Stomach (tissue), 9 donors: ENCODE measurements around the gene PRR33. TPM values are rescaled to one million over a fixed set of nuclear protein-coding genes. Genes with fewer than 3 reads are reported as not detected.

Experiments
- DNase-seq, 2 donors: peaks; one replicate each; pipeline versions ENCODE4 v3.0.0 to v3.0.0-alpha.2; 2013 to 2019
- H3K27ac ChIP-seq, 5 donors: fragments of 200-600 bp in 4 of 5; sonication (generic) in 4 of 5; one replicate each; pipeline ENCODE4 v1.5.1; 2013 to 2019; ENCODE audit warnings: mild to moderate bottlenecking in 1 of 5, moderate library complexity in 1 of 5
- H3K27me3 ChIP-seq, 3 donors: fragments of 200-600 bp; sonication (generic); one replicate each; pipeline ENCODE4 v1.5.1; 2017 to 2019; ENCODE audit warnings: mixed run types in 1 of 3
- H3K36me3 ChIP-seq, 4 donors: fragments of 200-600 bp; sonication (generic); 1 replicate in 3 of 4; 2 replicates in 1 of 4; pipeline ENCODE4 v1.5.1; 2016 to 2019
- H3K4me1 ChIP-seq, 4 donors: fragments of 200-600 bp; sonication (generic); one replicate each; pipeline ENCODE4 v1.5.1; 2016 to 2019
- H3K4me3 ChIP-seq, 4 donors: fragments of 200-600 bp; sonication (generic) in 3 of 4; one replicate each; pipeline ENCODE4 v1.5.1; 2016 to 2019; ENCODE audit warnings: mild to moderate bottlenecking in 1 of 4
- H3K9me3 ChIP-seq, 4 donors: fragments of 200-600 bp; sonication (generic); one replicate each; pipeline ENCODE4 v1.5.1; 2016 to 2019
- CTCF ChIP-seq, 7 experiments: fragments of 450-650 bp in 4 of 7; fragments of 200-600 bp in 3 of 7; sonication (generic) in 3 of 7; IDR thresholded peaks; one replicate each; pipeline ENCODE4 v1.5.1; 2016 to 2019; ENCODE audit warnings: antibody characterized with exemption in 7 of 7, control low read depth in 2 of 7, mild to moderate bottlenecking in 1 of 7
- EP300 ChIP-seq: sonication (generic); formaldehyde crosslinking; IDR thresholded peaks from one replicate; pipeline ENCODE4 v1.6.1; 2017; ENCODE audit warnings: antibody characterized with exemption
- POLR2A ChIP-seq, 4 donors: fragments of 450-650 bp; IDR thresholded peaks; one replicate each; pipeline ENCODE4 v1.6.1; 2016; ENCODE audit warnings: antibody characterized with exemption in 4 of 4, control low read depth in 2 of 4, mild to moderate bottlenecking in 1 of 4, moderate library complexity in 1 of 4
- POLR2AphosphoS5 ChIP-seq, 3 donors: sonication (generic); formaldehyde crosslinking; IDR thresholded peaks; one replicate each; pipeline ENCODE4 v1.6.1; 2016; ENCODE audit warnings: antibody characterized with exemption in 3 of 3
- WGBS, 5 donors: extraction: QIAGEN DNeasy Blood & Tissue Kit in 3 of 5; methylation state at CpG; one replicate each; pipeline versions ENCODE4 v1.1.5 to v1.1.7; 2013 to 2018; 5-methylcytosine and 5-hydroxymethylcytosine counted together
- intact Hi-C: fragments of 100-400 bp; cut with DNase I; formaldehyde crosslinking; loops from one replicate; pipeline ENCODE4 v1.15.1; 2023; ENCODE audit warnings: low total_unique reads
- polyA plus RNA-seq, 3 donors: library from polyadenylated mRNA; stranded (reverse); fragments of 200-250 nt; gene quantifications; one replicate each; pipeline ENCODE4 v1.2.3, GENCODE V29; 2013
- total RNA-seq, 5 donors: library from RNA; depleted of rRNA; stranded (reverse); fragments of >200 nt; gene quantifications; one replicate each; pipeline versions ENCODE4 v1.1.0 to v1.2.3, GENCODE V29; 2014 to 2016
- donor health status: healthy with polysubstance abuse.
- donor health status: Bipolar disorder and iron deficiency.
- donor health status: healthy.

PRR33 gene
- total and polyA plus RNA-seq, 8 donors: 0.03 TPM; not detected in 7

GRCh38 chr11:1854949-1855885, 36.5 kb downstream of the PRR33 start:
- H3K36me3 ChIP-seq: no peaks in the 10 kb centered on the region
- TF ChIP-seq POLR2A (IDR thresholded peaks at IDR 0.05) (no peak), EP300 (no peak), CTCF (IDR thresholded peaks at IDR 0.05) (no peak), POLR2AphosphoS5 (IDR thresholded peaks at IDR 0.05) (no peak)
- WGBS, 5 donors: 68 to 78% (median 72%) methylated on average over 13 to 26 of the region's 26 CpGs
- intact Hi-C loops: no loop called here
- no peaks in the 10 kb centered on the region for H3K9me3 ChIP-seq
- peak overlapping the region in 1 of 5 donors; percentile 22 for H3K27ac ChIP-seq
- H3K4me1 ChIP-seq: peaks cover 0 to 54% (median 9%) of the 10 kb centered on the region in 4 donors
- H3K4me3 ChIP-seq: peak overlapping the region; percentile 19 to 45 (median 39)
- no peaks in the 10 kb centered on the region for H3K27me3 ChIP-seq
- no peak for DNase-seq

GRCh38 chr11:1854132-1854948, 37.4 kb downstream of the PRR33 start:
- H3K27ac ChIP-seq: peak overlapping the region in 2 of 5 donors; percentile 79 to 80
- H3K36me3 ChIP-seq: no peaks in the 10 kb centered on the region
- H3K4me3 ChIP-seq: peak overlapping the region; percentile 25 to 45 (median 39)
- no peaks in the 10 kb centered on the region for H3K9me3 ChIP-seq
- no peak for DNase-seq
- 70 to 82% (median 76%) methylated on average over 15 to 27 of the region's 27 CpGs for WGBS, 5 donors
- peaks cover 0 to 61% (median 9%) of the 10 kb centered on the region in 4 donors for H3K4me1 ChIP-seq
- no peaks in the 10 kb centered on the region for H3K27me3 ChIP-seq
- intact Hi-C loops: no loop called here
- TF ChIP-seq POLR2AphosphoS5 (IDR thresholded peaks at IDR 0.05) (no peak), CTCF (IDR thresholded peaks at IDR 0.05) (no peak), EP300 (no peak), POLR2A (IDR thresholded peaks at IDR 0.05) (no peak)

- Histone ChIP-seq H3K4me1 (peaks cover 0 to 66% (median 9%) of the 10 kb centered on the region in 4 donors), H3K36me3 (no peaks in the 10 kb centered on the region), H3K27me3 (no peaks in the 10 kb centered on the region), H3K9me3 (no peaks in the 10 kb centered on the region), H3K4me3 (peak overlapping the region; percentile 25 to 45 (median 39)), H3K27ac (peak overlapping the region in 4 of 5 donors; percentile 27 to 80 (median 60))
- WGBS, 5 donors: 74 to 79% (median 78%) methylated on average over 18 to 19 of the region's 19 CpGs
- DNase-seq: no peak
- intact Hi-C loops: no loop called here
- TF ChIP-seq EP300 (no peak), POLR2A (IDR thresholded peaks at IDR 0.05) (no peak), CTCF (IDR thresholded peaks at IDR 0.05) (no peak), POLR2AphosphoS5 (IDR thresholded peaks at IDR 0.05) (no peak)
Observed at GRCh38 chr11:1853376-1854131, 38.1 kb downstream of the PRR33 start.
